Endothelial cell of umbilical vein (primary cell): Measurements from ENCODE around the gene CLTB. TPM values are rescaled to one million over a fixed set of nuclear protein-coding genes. Genes with fewer than 3 reads are reported as not detected.

Source experiments
- BruUV-seq: library from RNA; stranded (reverse); fragments of 400-500 nt; replicated peaks from 2 replicates; lab custom pipeline; 2021; lab: Mats Ljungman, UMichigan
- CTCF ChIA-PET: fragments of 300-600, 350-600 bp; sonication (Branson Sonifier 250); formaldehyde crosslinking; loops from one replicate; lab custom pipeline; 2021; ENCODE audit warnings: antibody characterized with exemption, inconsistent platforms; lab: Charles Lee
- POLR2A ChIA-PET: fragments of 300-600, 350-600 bp; sonication (Branson Sonifier 250); formaldehyde crosslinking; loops from one replicate; lab custom pipeline; 2021; ENCODE audit warnings: antibody characterized with exemption, inconsistent platforms; lab: Charles Lee
- DNase-seq: peaks from one replicate; pipeline ENCODE4 v3.0.0-alpha.2; 2011; ENCODE audit warnings: low read depth, low spot score
- FAIRE-seq: peaks from 2 replicates; lab custom pipeline; 2011; peaks lifted over from hg19 to GRCh38; lab: Jason Lieb, UNC
- H2AFZ ChIP-seq: 2 replicates; pipeline ENCODE4 v1.6.0; 2012; ENCODE audit warnings: low read depth, low read length, control low read depth, inconsistent platforms
- H3K27ac ChIP-seq: 2 replicates; pipeline ENCODE4 v1.5.1; 2011; ENCODE audit warnings: low read depth, mild to moderate bottlenecking, control low read depth, low read length, moderate library complexity; ENCODE audit not compliant: insufficient read depth
- H3K27me3 ChIP-seq, 2 experiments: 2 replicates each; pipeline versions ENCODE4 v1.6.0 to v1.6.1; 2011; ENCODE audit warnings: low read length in 2 of 2, mixed read lengths in 1 of 2; ENCODE audit not compliant: control insufficient read depth in 2 of 2, insufficient read depth in 2 of 2
- H3K36me3 ChIP-seq, 2 experiments: 2 replicates in 1 of 2; 3 replicates in 1 of 2; pipeline ENCODE4 v1.5.1; 2011; ENCODE audit warnings: low read length in 2 of 2, mild to moderate bottlenecking in 1 of 2, moderate library complexity in 1 of 2; ENCODE audit not compliant: control insufficient read depth in 2 of 2, insufficient read depth in 2 of 2; ENCODE audit errors: extremely low read depth in 1 of 2
- H3K4me1 ChIP-seq: 3 replicates; pipeline ENCODE4 v1.5.1; 2011; ENCODE audit warnings: mild to moderate bottlenecking, low read length; ENCODE audit not compliant: control insufficient read depth, insufficient read depth; ENCODE audit errors: extremely low read depth
- H3K4me2 ChIP-seq: 2 replicates; pipeline ENCODE4 v1.6.1; 2011; ENCODE audit warnings: low read length, control low read depth, mixed read lengths; ENCODE audit not compliant: insufficient read depth
- H3K4me3 ChIP-seq, 3 experiments: fragments of 200-600 bp in 1 of 3; sonication (generic), shearing (Covaris generic) in 1 of 3; replicated peaks in 1 of 3; 2 replicates each; pipeline ENCODE4 v1.5.1; 2011 to 2016; ENCODE audit warnings: control low read depth in 3 of 3, low read length in 3 of 3, mild to moderate bottlenecking in 2 of 3, inconsistent platforms in 1 of 3, low read depth in 1 of 3, moderate library complexity in 1 of 3; ENCODE audit not compliant: insufficient read depth in 1 of 3
- H3K79me2 ChIP-seq: 2 replicates; pipeline ENCODE4 v1.6.0; 2012; ENCODE audit warnings: low read length, inconsistent platforms; ENCODE audit not compliant: control insufficient read depth, insufficient read depth
- H3K9ac ChIP-seq: replicated peaks from 2 replicates; pipeline ENCODE3; 2011; ENCODE audit warnings: low read length, control low read depth; ENCODE audit not compliant: insufficient read depth; ENCODE audit errors: extremely low read depth
- H3K9me1 ChIP-seq: replicated peaks from 3 replicates; pipeline ENCODE4 v1.6.0; 2011; ENCODE audit warnings: mild to moderate bottlenecking, low read length; ENCODE audit not compliant: control insufficient read depth, insufficient read depth; ENCODE audit errors: extremely low read depth
- H3K9me3 ChIP-seq: replicated peaks from 2 replicates; pipeline ENCODE4 v1.5.1; 2012; ENCODE audit warnings: low read length, inconsistent platforms; ENCODE audit not compliant: control insufficient read depth, insufficient read depth
- H4K20me1 ChIP-seq: replicated peaks from 2 replicates; pipeline ENCODE3; 2011; ENCODE audit warnings: mild to moderate bottlenecking, low read length; ENCODE audit not compliant: control insufficient read depth, insufficient read depth; ENCODE audit errors: extremely low read depth
- EZH2 ChIP-seq: IDR thresholded peaks from 2 replicates; pipeline ENCODE4 v1.6.1; 2012; ENCODE audit warnings: borderline replicate concordance, low read depth, mild to moderate bottlenecking, moderate library complexity, low read length, inconsistent platforms; ENCODE audit not compliant: severe bottlenecking
- FOS ChIP-seq: IDR thresholded peaks from 2 replicates; pipeline ENCODE4 v1.6.1; 2011; ENCODE audit warnings: mild to moderate bottlenecking, low read length, moderate library complexity, borderline replicate concordance; ENCODE audit not compliant: insufficient read depth
- GATA2 ChIP-seq: IDR thresholded peaks from 2 replicates; pipeline ENCODE4 v1.7.0; 2011; ENCODE audit warnings: low read depth, mild to moderate bottlenecking, moderate library complexity, mixed read lengths, low read length; ENCODE audit not compliant: insufficient read length, insufficient read depth
- JUN ChIP-seq: IDR thresholded peaks from 2 replicates; pipeline ENCODE4 v1.6.1; 2011; ENCODE audit warnings: borderline replicate concordance, low read depth; ENCODE audit not compliant: insufficient read length, insufficient read depth
- MAX ChIP-seq: IDR thresholded peaks from 2 replicates; pipeline ENCODE4 v1.6.1; 2011; ENCODE audit not compliant: insufficient read depth, insufficient read length
- MYC ChIP-seq: IDR thresholded peaks from one replicate; pipeline ENCODE4 v1.6.1; 2011; ENCODE audit warnings: mild to moderate bottlenecking, low read depth, low read length
- POLR2A ChIP-seq: IDR thresholded peaks from 2 replicates; pipeline ENCODE4 v1.6.1; 2012; ENCODE audit warnings: low read depth, mild to moderate bottlenecking, control low read depth, low read length
- POLR2AphosphoS5 ChIP-seq: IDR thresholded peaks from 2 replicates; pipeline ENCODE4 v1.6.1; 2012; ENCODE audit warnings: low read depth, mild to moderate bottlenecking, control low read depth, low read length, moderate library complexity; ENCODE audit not compliant: insufficient read depth
- dilution Hi-C: fragments of 300-500 bp; cut with MboI; formaldehyde crosslinking; loops from one replicate; pipeline ENCODE4 v1.15.0; 2019; ENCODE audit warnings: low sequenced_read_pairs; ENCODE audit not compliant: extremely low pct_ligation_motif_present
- intact Hi-C: fragments of 100-400 bp; cut with micrococcal nuclease; formaldehyde crosslinking; loops from one replicate; pipeline ENCODE4 v1.10.0; 2022
- polyA plus RNA-seq, 4 experiments: library from polyadenylated mRNA; depleted of rRNA in 3 of 4; stranded (reverse) in 3 of 4; unstranded in 1 of 4; fragments of >200 nt; gene quantifications; 2 replicates each; pipeline versions ENCODE4 v1.2.1 to v1.2.3, GENCODE V29; 2011 to 2012; ENCODE audit warnings: missing spikeins in 1 of 4
- total RNA-seq: library from RNA; stranded (reverse); gene quantifications from 2 replicates; pipeline ENCODE4 v1.2.3, GENCODE V29; 2021
- TF ChIP-seq, protein P1 (sequence below), 2 donors: IDR thresholded peaks; 1 replicate in 1 of 2; 2 replicates in 1 of 2; pipeline ENCODE4 v1.5.1; 2011; ENCODE audit warnings: low read length in 2 of 2, mild to moderate bottlenecking in 2 of 2, moderate library complexity in 2 of 2, control low read depth in 1 of 2, inconsistent platforms in 1 of 2, low read depth in 1 of 2; ENCODE audit not compliant: insufficient read depth in 1 of 2; ENCODE audit errors: extremely low read depth in 1 of 2

The CLTB gene
- total and polyA plus RNA-seq, 2 donors (not counting 3 experiments of a cell fraction or from before 2014, with no cell fraction given): 73.2 to 111 TPM

DNA sequence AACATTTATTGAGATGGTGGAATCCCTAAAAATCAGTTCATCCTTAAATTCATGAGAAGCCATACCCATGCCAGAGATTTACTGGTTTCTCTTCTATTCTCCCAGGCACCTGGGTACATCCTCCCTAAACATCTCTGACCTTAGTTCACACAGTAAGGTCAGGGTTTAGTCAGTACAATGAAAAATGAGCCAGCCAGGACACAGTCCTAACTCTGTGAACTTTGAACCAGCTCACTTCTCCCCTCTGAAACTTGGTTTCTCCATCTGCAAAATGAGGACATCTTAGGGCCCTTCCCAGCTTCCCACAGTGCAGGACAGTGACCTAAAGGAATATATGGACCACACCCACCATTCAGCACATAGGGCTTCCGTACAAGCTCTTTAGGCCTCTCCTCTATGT lies 29.8 kb downstream of the CLTB start:
- Histone ChIP-seq H3K9me3 (no peaks in the 10 kb centered on the region), H3K36me3 (peaks cover 9 to 23% of the 10 kb centered on the region in 2 experiments), H3K27ac (no peak overlapping the region), H2AFZ (no peak overlapping the region), H3K9me1 (no peaks in the 10 kb centered on the region), H3K4me3 (no peak overlapping the region), H3K79me2 (peaks cover 34% of the 10 kb centered on the region), H4K20me1 (no peaks in the 10 kb centered on the region), H3K4me1 (peaks cover 14% of the 10 kb centered on the region), H3K4me2 (peak overlapping the region; percentile 91), H3K9ac (no peak overlapping the region), H3K27me3 (no peaks in the 10 kb centered on the region)
- ChIA-PET CTCF (no interaction called here), POLR2A (no interaction called here)
- dilution Hi-C loops (no loop called here), intact Hi-C loops (loop anchor here (10.0 kb wide), 1 partner anchor 1208 kb away; the partner anchor contains the start of gene TMED9)
- no peak for TF ChIP-seq EZH2
- TF ChIP-seq GATA2: no peak
- no peak for TF ChIP-seq POLR2AphosphoS5
- TF ChIP-seq, protein P1, sequence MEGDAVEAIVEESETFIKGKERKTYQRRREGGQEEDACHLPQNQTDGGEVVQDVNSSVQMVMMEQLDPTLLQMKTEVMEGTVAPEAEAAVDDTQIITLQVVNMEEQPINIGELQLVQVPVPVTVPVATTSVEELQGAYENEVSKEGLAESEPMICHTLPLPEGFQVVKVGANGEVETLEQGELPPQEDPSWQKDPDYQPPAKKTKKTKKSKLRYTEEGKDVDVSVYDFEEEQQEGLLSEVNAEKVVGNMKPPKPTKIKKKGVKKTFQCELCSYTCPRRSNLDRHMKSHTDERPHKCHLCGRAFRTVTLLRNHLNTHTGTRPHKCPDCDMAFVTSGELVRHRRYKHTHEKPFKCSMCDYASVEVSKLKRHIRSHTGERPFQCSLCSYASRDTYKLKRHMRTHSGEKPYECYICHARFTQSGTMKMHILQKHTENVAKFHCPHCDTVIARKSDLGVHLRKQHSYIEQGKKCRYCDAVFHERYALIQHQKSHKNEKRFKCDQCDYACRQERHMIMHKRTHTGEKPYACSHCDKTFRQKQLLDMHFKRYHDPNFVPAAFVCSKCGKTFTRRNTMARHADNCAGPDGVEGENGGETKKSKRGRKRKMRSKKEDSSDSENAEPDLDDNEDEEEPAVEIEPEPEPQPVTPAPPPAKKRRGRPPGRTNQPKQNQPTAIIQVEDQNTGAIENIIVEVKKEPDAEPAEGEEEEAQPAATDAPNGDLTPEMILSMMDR (IDR thresholded peaks at IDR 0.05; ENCODE audit: extremely low read depth in 1 of 2, insufficient read depth in 1 of 2, low read depth in 1 of 2, low read length in 2 of 2): no peak
- no peak for TF ChIP-seq FOS
- TF ChIP-seq MYC: no peak
- no peak for TF ChIP-seq MAX
- no peak for TF ChIP-seq JUN
- TF ChIP-seq POLR2A: no peak
- BruUV-seq: no TSS peak
- no peak for DNase-seq
- FAIRE-seq: no peak
